ENCODE results near the gene TRPV4.

- TF ChIP-seq, protein P1, sequence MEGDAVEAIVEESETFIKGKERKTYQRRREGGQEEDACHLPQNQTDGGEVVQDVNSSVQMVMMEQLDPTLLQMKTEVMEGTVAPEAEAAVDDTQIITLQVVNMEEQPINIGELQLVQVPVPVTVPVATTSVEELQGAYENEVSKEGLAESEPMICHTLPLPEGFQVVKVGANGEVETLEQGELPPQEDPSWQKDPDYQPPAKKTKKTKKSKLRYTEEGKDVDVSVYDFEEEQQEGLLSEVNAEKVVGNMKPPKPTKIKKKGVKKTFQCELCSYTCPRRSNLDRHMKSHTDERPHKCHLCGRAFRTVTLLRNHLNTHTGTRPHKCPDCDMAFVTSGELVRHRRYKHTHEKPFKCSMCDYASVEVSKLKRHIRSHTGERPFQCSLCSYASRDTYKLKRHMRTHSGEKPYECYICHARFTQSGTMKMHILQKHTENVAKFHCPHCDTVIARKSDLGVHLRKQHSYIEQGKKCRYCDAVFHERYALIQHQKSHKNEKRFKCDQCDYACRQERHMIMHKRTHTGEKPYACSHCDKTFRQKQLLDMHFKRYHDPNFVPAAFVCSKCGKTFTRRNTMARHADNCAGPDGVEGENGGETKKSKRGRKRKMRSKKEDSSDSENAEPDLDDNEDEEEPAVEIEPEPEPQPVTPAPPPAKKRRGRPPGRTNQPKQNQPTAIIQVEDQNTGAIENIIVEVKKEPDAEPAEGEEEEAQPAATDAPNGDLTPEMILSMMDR (IDR thresholded peaks at IDR 0.05), result no peak
- TF ChIP-seq POLR2AphosphoS5 (IDR thresholded peaks at IDR 0.05; ENCODE audit: low read depth, low read length) (no peak), SIN3A (IDR thresholded peaks at IDR 0.05; ENCODE audit: borderline replicate concordance, insufficient read depth, low read depth, low read length) (no peak)
- TF ChIP-seq, protein P2, sequence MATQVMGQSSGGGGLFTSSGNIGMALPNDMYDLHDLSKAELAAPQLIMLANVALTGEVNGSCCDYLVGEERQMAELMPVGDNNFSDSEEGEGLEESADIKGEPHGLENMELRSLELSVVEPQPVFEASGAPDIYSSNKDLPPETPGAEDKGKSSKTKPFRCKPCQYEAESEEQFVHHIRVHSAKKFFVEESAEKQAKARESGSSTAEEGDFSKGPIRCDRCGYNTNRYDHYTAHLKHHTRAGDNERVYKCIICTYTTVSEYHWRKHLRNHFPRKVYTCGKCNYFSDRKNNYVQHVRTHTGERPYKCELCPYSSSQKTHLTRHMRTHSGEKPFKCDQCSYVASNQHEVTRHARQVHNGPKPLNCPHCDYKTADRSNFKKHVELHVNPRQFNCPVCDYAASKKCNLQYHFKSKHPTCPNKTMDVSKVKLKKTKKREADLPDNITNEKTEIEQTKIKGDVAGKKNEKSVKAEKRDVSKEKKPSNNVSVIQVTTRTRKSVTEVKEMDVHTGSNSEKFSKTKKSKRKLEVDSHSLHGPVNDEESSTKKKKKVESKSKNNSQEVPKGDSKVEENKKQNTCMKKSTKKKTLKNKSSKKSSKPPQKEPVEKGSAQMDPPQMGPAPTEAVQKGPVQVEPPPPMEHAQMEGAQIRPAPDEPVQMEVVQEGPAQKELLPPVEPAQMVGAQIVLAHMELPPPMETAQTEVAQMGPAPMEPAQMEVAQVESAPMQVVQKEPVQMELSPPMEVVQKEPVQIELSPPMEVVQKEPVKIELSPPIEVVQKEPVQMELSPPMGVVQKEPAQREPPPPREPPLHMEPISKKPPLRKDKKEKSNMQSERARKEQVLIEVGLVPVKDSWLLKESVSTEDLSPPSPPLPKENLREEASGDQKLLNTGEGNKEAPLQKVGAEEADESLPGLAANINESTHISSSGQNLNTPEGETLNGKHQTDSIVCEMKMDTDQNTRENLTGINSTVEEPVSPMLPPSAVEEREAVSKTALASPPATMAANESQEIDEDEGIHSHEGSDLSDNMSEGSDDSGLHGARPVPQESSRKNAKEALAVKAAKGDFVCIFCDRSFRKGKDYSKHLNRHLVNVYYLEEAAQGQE (IDR thresholded peaks at IDR 0.05; ENCODE audit: insufficient read depth in 1 of 2, low read depth in 2 of 2, low read length in 1 of 2), result no peak
These were observed 65.7 kb downstream of the TRPV4 start for GRCh38 chr12:109767456-109767855.

Data from Panc1 (cell line).